ENCODE data around the gene EIF4E1B. TPM values are rescaled to one million over a fixed set of nuclear protein-coding genes. Genes with fewer than 3 reads are reported as not detected.

Gene EIF4E1B
- total RNA-seq, 1 donor from 2014 or later, result not detected

GRCh38 chr5:176616511-176616910 lies 14.0 kb upstream of the EIF4E1B start:
- peaks cover 13% of the 10 kb centered on the region for H3K4me1 Mint-ChIP-seq (ENCODE audit: unreplicated experiment)
- H3K4me3 Mint-ChIP-seq (ENCODE audit: unreplicated experiment), result no peak overlapping the region

DNA sequence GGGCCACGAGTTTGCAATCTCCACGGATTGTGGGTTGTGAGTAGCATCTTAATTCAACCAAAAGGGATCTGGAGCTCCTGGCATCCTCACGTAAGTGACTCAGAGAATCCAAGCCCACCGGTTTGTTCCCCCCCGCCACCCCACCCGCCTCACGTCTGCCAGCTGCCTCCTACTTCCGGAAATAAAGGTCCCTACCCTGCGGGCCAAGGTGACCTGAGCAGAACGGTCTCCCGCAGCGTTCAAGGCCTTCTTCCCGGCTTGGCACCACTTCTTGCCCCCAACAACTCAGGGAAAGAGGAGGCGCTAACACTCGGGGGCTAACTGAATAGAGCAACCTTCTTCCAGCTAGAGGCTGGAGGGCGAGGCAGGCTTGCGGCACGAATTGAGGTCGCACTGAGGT lies 11.7 kb upstream of the EIF4E1B start:
- no peak for DNase-seq (ENCODE audit: extremely low spot score, unreplicated experiment)
- Mint-ChIP-seq H3K9me3 (ENCODE audit: unreplicated experiment) (no peaks in the 10 kb centered on the region), H3K4me3 (ENCODE audit: unreplicated experiment) (peak overlapping the region; percentile 35), H3K27ac (ENCODE audit: unreplicated experiment) (no peak overlapping the region), H3K36me3 (ENCODE audit: unreplicated experiment) (no peaks in the 10 kb centered on the region), H3K27me3 (ENCODE audit: unreplicated experiment) (peaks cover 47% of the 10 kb centered on the region), H3K4me1 (ENCODE audit: unreplicated experiment) (peaks cover 12% of the 10 kb centered on the region)
- TF ChIP-seq, protein P1, sequence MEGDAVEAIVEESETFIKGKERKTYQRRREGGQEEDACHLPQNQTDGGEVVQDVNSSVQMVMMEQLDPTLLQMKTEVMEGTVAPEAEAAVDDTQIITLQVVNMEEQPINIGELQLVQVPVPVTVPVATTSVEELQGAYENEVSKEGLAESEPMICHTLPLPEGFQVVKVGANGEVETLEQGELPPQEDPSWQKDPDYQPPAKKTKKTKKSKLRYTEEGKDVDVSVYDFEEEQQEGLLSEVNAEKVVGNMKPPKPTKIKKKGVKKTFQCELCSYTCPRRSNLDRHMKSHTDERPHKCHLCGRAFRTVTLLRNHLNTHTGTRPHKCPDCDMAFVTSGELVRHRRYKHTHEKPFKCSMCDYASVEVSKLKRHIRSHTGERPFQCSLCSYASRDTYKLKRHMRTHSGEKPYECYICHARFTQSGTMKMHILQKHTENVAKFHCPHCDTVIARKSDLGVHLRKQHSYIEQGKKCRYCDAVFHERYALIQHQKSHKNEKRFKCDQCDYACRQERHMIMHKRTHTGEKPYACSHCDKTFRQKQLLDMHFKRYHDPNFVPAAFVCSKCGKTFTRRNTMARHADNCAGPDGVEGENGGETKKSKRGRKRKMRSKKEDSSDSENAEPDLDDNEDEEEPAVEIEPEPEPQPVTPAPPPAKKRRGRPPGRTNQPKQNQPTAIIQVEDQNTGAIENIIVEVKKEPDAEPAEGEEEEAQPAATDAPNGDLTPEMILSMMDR (IDR thresholded peaks at IDR 0.05), result no peak

More at GRCh38 chr5:176616511-176616910, 14.0 kb upstream of the EIF4E1B start:
- no peak for DNase-seq (ENCODE audit: extremely low spot score, unreplicated experiment)
- Mint-ChIP-seq H3K9me3 (ENCODE audit: unreplicated experiment) (no peaks in the 10 kb centered on the region), H3K36me3 (ENCODE audit: unreplicated experiment) (no peaks in the 10 kb centered on the region), H3K27me3 (ENCODE audit: unreplicated experiment) (peaks cover 39% of the 10 kb centered on the region), H3K27ac (ENCODE audit: unreplicated experiment) (no peak overlapping the region)
- TF ChIP-seq, protein P1 (IDR thresholded peaks at IDR 0.05), result no peak

- Mint-ChIP-seq H3K27ac (ENCODE audit: unreplicated experiment) (no peak overlapping the region), H3K36me3 (ENCODE audit: unreplicated experiment) (no peaks in the 10 kb centered on the region), H3K27me3 (ENCODE audit: unreplicated experiment) (peaks cover 51% of the 10 kb centered on the region), H3K4me1 (ENCODE audit: unreplicated experiment) (peaks cover 10% of the 10 kb centered on the region), H3K4me3 (ENCODE audit: unreplicated experiment) (peak overlapping the region; percentile 35), H3K9me3 (ENCODE audit: unreplicated experiment) (no peaks in the 10 kb centered on the region)
- no peak for DNase-seq (ENCODE audit: extremely low spot score, unreplicated experiment)
- TF ChIP-seq, protein P1 (IDR thresholded peaks at IDR 0.05), result peak; percentile 52
These were observed 11.3 kb upstream of the EIF4E1B start for GRCh38 chr5:176619203-176619568.

DNA sequence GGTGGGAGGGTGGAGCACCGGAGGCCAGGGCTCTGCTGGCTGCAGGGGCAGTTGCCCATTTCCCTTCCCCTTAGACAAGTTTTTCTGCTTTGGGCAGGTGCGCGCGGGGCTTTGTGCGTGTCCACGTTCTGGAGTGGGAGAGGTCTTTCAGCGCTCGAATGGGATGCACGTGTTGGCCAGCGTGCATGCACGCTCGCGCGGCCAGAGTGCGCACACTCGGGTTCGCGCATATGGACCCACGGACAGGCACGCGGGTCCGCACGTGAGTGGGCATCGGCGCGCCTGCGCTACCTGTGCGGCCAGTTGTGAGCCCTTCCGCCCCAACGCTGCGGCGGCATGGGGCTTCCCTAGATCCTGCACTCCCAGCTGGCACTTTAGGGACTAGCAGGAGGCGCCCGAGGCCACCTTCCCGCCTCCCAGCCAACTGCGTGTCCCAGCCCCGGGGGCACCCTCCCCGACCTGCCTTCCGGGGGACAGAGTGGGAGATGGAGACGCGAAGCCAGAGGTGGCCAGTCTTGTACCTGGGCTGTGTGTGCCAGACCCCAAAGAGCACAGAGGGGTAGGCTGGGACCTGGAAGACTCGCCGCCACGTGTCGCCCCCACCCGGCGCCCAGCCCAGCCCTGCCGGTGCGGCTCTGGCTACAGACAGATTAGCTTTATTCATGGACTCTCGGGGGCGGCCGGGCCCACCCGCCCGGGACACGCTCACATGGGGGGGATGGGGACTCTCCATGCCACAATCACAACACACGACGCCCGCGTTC lies 10.7 kb upstream of the EIF4E1B start:
- Mint-ChIP-seq H3K36me3 (ENCODE audit: unreplicated experiment) (no peaks in the 10 kb centered on the region), H3K27me3 (ENCODE audit: unreplicated experiment) (peaks cover 54% of the 10 kb centered on the region), H3K9me3 (ENCODE audit: unreplicated experiment) (no peaks in the 10 kb centered on the region), H3K27ac (ENCODE audit: unreplicated experiment) (no peak overlapping the region), H3K4me3 (ENCODE audit: unreplicated experiment) (no peak overlapping the region), H3K4me1 (ENCODE audit: unreplicated experiment) (peaks cover 10% of the 10 kb centered on the region)
- TF ChIP-seq, protein P1 (IDR thresholded peaks at IDR 0.05), result no peak
- no peak for DNase-seq (ENCODE audit: extremely low spot score, unreplicated experiment)

- Mint-ChIP-seq H3K36me3 (ENCODE audit: unreplicated experiment) (no peaks in the 10 kb centered on the region), H3K27me3 (ENCODE audit: unreplicated experiment) (peaks cover 56% of the 10 kb centered on the region), H3K4me3 (ENCODE audit: unreplicated experiment) (peak overlapping the region; percentile 42), H3K4me1 (ENCODE audit: unreplicated experiment) (peaks cover 10% of the 10 kb centered on the region), H3K27ac (ENCODE audit: unreplicated experiment) (no peak overlapping the region), H3K9me3 (ENCODE audit: unreplicated experiment) (no peaks in the 10 kb centered on the region)
- TF ChIP-seq, protein P1 (IDR thresholded peaks at IDR 0.05), result no peak
- DNase-seq (ENCODE audit: extremely low spot score, unreplicated experiment), result no peak
These were observed 10.0 kb upstream of the EIF4E1B start for GRCh38 chr5:176620333-176620981.

Measured in osteocyte (in vitro differentiated cells).